Trophoblast cell (in vitro differentiated cells and primary cell): ENCODE data around the gene EHMT1.
"Not testable (repeated sequence)": the region's sequence is repeated elsewhere in the genome, so short reads cannot be mapped to it uniquely, and the experiment has no call there.

Experiments
- DNase-seq, 2 donors: peaks; one replicate each; pipeline ENCODE4 v3.0.0-alpha.2; 2016
- H2AFZ ChIP-seq: 2 replicates; pipeline ENCODE4 v1.6.1; 2013; ENCODE audit warnings: low read length, moderate library complexity, mild to moderate bottlenecking; ENCODE audit not compliant: insufficient read depth, poor library complexity
- H2AK5ac ChIP-seq: 2 replicates; pipeline ENCODE4 v1.6.1; 2013; ENCODE audit warnings: mild to moderate bottlenecking, low read length
- H2BK120ac ChIP-seq: 2 replicates; pipeline ENCODE4 v1.6.1; 2013; ENCODE audit warnings: low read length, mild to moderate bottlenecking, moderate library complexity; ENCODE audit not compliant: insufficient read depth, poor library complexity
- H2BK12ac ChIP-seq: 2 replicates; pipeline ENCODE4 v1.6.1; 2013; ENCODE audit warnings: mild to moderate bottlenecking, low read length, moderate library complexity
- H2BK5ac ChIP-seq: 2 replicates; pipeline ENCODE4 v1.6.1; 2013; ENCODE audit warnings: low read length, low read depth, moderate library complexity, mild to moderate bottlenecking; ENCODE audit not compliant: poor library complexity
- H3K14ac ChIP-seq: 2 replicates; pipeline ENCODE4 v1.6.1; 2013; ENCODE audit warnings: mild to moderate bottlenecking, low read length
- H3K18ac ChIP-seq: 2 replicates; pipeline ENCODE4 v1.6.1; 2013; ENCODE audit warnings: mild to moderate bottlenecking, low read length
- H3K23ac ChIP-seq: 2 replicates; pipeline ENCODE4 v1.6.1; 2013; ENCODE audit warnings: low read length
- H3K27ac ChIP-seq: 2 replicates; pipeline ENCODE4 v1.5.1; 2013; ENCODE audit warnings: low read depth, mild to moderate bottlenecking, inconsistent platforms, low read length, moderate library complexity
- H3K27me3 ChIP-seq: 2 replicates; pipeline ENCODE4 v1.6.1; 2013; ENCODE audit warnings: inconsistent platforms, mild to moderate bottlenecking, low read length, moderate library complexity; ENCODE audit not compliant: insufficient read depth
- H3K36me3 ChIP-seq, 2 experiments: 1 replicate in 1 of 2; 2 replicates in 1 of 2; pipeline ENCODE4 v1.6.1; 2013; ENCODE audit warnings: low read length in 2 of 2, mild to moderate bottlenecking in 2 of 2, moderate library complexity in 1 of 2; ENCODE audit not compliant: insufficient read depth in 2 of 2, control insufficient read depth in 1 of 2
- H3K4ac ChIP-seq: 2 replicates; pipeline ENCODE4 v1.6.1; 2013; ENCODE audit warnings: low read depth, mild to moderate bottlenecking, low read length, moderate library complexity
- H3K4me1 ChIP-seq, 2 experiments: 1 replicate in 1 of 2; 2 replicates in 1 of 2; pipeline ENCODE4 v1.6.1; 2013; ENCODE audit warnings: low read length in 2 of 2, mild to moderate bottlenecking in 2 of 2, moderate library complexity in 1 of 2; ENCODE audit not compliant: insufficient read depth in 2 of 2, control insufficient read depth in 1 of 2
- H3K4me2 ChIP-seq: 2 replicates; pipeline ENCODE4 v1.6.1; 2013; ENCODE audit warnings: inconsistent platforms, mild to moderate bottlenecking, low read length, moderate library complexity
- H3K4me3 ChIP-seq: 2 replicates; pipeline ENCODE4 v1.5.1; 2013; ENCODE audit warnings: mild to moderate bottlenecking, low read depth, low read length, inconsistent platforms
- H3K79me1 ChIP-seq: one replicate; pipeline ENCODE4 v1.6.1; 2013; ENCODE audit warnings: low read length
- H3K79me2 ChIP-seq: 2 replicates; pipeline ENCODE4 v1.6.1; 2013; ENCODE audit warnings: low read length, mild to moderate bottlenecking; ENCODE audit not compliant: control insufficient read depth, insufficient read depth, poor library complexity
- H3K9ac ChIP-seq: 2 replicates; pipeline ENCODE4 v1.6.1; 2013; ENCODE audit warnings: mild to moderate bottlenecking, low read length
- H3K9me3 ChIP-seq: 2 replicates; pipeline ENCODE4 v1.6.1; 2013; ENCODE audit warnings: low read depth, mild to moderate bottlenecking, control low read depth, inconsistent platforms, low read length; ENCODE audit not compliant: insufficient read depth
- H4K12ac ChIP-seq: 2 replicates; pipeline ENCODE4 v1.6.1; 2013; ENCODE audit warnings: low read depth, mild to moderate bottlenecking, low read length, moderate library complexity
- H4K8ac ChIP-seq: 2 replicates; pipeline ENCODE4 v1.6.1; 2013; ENCODE audit warnings: low read depth, mild to moderate bottlenecking, low read length, moderate library complexity
- H4K91ac ChIP-seq: one replicate; pipeline ENCODE4 v1.6.1; 2013; ENCODE audit warnings: low read depth, mild to moderate bottlenecking, low read length, moderate library complexity
- WGBS: extraction: QIAGEN DNeasy Blood & Tissue Kit; methylation state at CpG from one replicate; pipeline ENCODE4 v1.1.7; 2013; ENCODE audit warnings: missing lambda C conversion rate; ENCODE audit not compliant: insufficient read length, insufficient coverage; ENCODE audit errors: extremely low coverage; 5-methylcytosine and 5-hydroxymethylcytosine counted together

Gene EHMT1

DNA sequence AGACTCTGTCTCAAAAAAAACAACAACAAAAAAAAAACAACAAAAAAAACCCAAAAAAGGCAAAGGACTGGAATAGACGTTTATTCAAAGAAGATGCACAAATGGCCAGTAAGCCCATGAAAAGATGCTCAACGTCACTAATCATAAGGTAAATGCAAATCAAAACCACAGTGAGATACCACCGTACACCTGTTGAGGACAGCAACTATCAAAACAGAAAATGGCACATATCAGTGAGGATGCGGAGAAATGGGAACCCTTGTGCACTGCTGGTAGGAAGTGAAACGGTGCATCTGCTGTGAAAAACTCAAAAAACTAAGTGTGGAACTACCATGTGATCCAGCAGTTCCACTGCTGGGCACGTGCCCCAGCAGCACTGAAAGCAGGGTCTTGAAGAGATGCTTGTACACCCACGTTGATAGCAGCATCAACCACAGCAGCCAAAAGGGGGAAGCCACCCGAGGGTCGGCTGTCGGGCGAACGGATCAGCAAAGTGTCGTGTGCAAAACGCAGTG lies 119.4 kb downstream of the EHMT1 start:
- not testable (repeated sequence) for H2BK12ac ChIP-seq, H3K9me3 ChIP-seq, H3K18ac ChIP-seq, H2BK120ac ChIP-seq, H4K91ac ChIP-seq, H3K27me3 ChIP-seq, H3K79me2 ChIP-seq, DNase-seq, H3K79me1 ChIP-seq, H4K12ac ChIP-seq, H2AFZ ChIP-seq, H3K4ac ChIP-seq, H3K23ac ChIP-seq, H2BK5ac ChIP-seq, H3K4me3 ChIP-seq, H2AK5ac ChIP-seq, H3K9ac ChIP-seq, H3K14ac ChIP-seq, H3K4me2 ChIP-seq, H4K8ac ChIP-seq, H3K27ac ChIP-seq, H3K4me1 ChIP-seq
- H3K36me3 ChIP-seq = peaks cover 12 to 17% of the 10 kb centered on the region in 2 experiments
- no CpG with 5 or more reads among the region's 14 CpGs for WGBS

DNA sequence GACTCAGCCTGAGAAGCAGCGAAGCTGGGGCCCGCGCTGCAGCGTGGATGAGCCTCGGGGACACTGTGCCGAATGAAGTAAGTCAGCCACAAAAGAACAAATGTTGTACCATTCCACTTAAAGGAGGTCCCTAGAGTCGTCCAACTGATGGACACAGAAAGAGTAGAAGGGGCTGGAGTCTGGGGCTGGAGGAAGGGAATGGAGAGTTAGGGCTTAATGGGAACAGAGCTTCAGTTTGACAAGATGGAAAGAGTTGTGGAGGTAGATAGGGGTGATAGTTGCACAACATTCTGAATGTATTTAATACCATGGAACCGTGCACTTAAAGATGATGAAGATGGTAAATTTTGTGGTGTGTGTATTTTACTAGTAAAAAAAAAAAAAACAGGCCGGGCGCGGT lies 119.9 kb downstream of the EHMT1 start:
- H3K4me1 ChIP-seq = peaks cover 0 to 3% of the 10 kb centered on the region in 2 experiments
- no peak overlapping the region for H2AK5ac ChIP-seq
- no peak overlapping the region for H3K23ac ChIP-seq
- peaks cover 16 to 19% of the 10 kb centered on the region in 2 experiments for H3K36me3 ChIP-seq
- H4K8ac ChIP-seq = no peak overlapping the region
- no peaks in the 10 kb centered on the region for H3K79me2 ChIP-seq
- no peak overlapping the region for H2AFZ ChIP-seq
- no peak overlapping the region for H3K27ac ChIP-seq
- H3K18ac ChIP-seq = no peak overlapping the region
- H3K79me1 ChIP-seq = no peaks in the 10 kb centered on the region
- no peak overlapping the region for H3K4me3 ChIP-seq
- no peak overlapping the region for H4K91ac ChIP-seq
- H3K4me2 ChIP-seq = no peak overlapping the region
- H4K12ac ChIP-seq = no peak overlapping the region
- no peak overlapping the region for H3K9ac ChIP-seq
- H3K27me3 ChIP-seq = no peaks in the 10 kb centered on the region
- H3K14ac ChIP-seq = no peak overlapping the region
- whole genome bisulfite sequencing = no CpG with 5 or more reads among the region's 11 CpGs
- H2BK12ac ChIP-seq = no peak overlapping the region
- no peak overlapping the region for H2BK5ac ChIP-seq
- no peak overlapping the region for H2BK120ac ChIP-seq
- H3K9me3 ChIP-seq = no peaks in the 10 kb centered on the region
- DNase-seq = no peak
- H3K4ac ChIP-seq = no peak overlapping the region

DNA sequence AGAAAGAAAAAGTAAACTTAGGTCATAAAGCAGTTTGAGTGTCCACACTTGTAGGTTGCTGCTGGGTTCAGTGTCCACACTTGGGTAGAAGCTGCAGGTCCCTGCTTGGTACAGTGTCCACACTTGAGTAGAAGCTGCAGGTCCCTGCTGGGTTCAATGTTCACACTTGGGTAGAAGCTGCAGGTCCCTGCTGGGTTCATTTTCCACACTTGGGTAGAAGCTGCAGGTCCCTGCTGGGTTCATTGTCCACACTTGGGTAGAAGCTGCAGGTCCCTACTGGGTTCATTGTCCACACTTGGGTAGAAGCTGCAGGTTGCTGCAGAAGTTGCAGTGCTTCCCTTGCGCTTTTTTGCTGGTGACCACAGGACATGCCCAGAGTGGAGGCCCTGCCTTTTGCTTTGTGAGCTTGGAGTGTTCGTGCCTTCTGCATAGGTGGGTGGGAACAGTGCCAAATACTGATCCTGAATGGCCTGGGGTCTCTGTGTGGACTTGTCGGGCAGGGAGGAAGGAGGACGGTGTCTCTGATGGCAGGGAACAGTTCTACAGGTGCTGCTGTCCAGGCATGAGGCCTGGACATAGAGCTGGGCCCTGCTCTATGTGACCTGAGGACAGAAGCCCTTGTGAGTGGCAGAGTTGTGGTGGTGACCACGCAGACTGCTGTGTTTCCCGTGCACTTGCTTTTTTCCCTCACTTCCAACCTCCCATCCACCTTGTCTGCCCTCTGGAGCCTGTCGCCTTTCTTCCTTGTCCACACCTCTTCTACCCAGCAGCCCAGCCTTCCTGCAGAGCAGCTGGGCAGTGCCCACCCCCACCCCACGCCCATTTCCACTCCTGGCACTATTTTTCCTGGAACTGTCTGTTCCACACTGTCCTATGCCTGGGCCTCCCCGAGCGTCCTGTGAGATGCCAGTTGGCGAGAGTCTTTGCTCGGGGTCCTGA lies 120.8 kb downstream of the EHMT1 start:
- no peaks in the 10 kb centered on the region for H3K27me3 ChIP-seq

DNA sequence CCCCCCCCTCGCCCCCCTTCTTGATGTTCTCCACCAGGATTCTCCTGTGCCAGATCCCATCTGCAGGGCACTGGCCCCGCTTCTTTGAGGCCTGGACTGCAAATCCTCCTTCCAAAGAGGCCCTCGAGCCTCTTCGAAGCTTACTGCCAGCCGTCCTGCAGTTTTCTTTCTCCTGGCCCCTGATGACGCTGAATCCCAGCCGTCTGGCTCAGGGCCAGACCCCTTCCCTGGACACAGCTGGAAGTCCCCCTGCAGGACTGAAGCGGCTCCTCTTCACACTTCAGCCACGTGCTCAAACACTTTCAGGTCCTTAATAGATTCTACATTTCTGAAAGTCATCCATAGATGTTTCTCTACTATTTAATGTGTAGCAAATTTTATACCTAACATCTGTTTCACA lies 121.5 kb downstream of the EHMT1 start:
- no peak overlapping the region for H4K91ac ChIP-seq
- no peak overlapping the region for H3K4me3 ChIP-seq
- H3K79me2 ChIP-seq = no peaks in the 10 kb centered on the region
- peaks cover under 1 to 4% of the 10 kb centered on the region in 2 experiments for H3K4me1 ChIP-seq
- H2BK5ac ChIP-seq = no peak overlapping the region
- no peak overlapping the region for H3K9ac ChIP-seq
- no peak overlapping the region for H4K8ac ChIP-seq
- no CpG with 5 or more reads among the region's 9 CpGs for WGBS
- H3K4ac ChIP-seq = no peak overlapping the region
- peaks cover 25 to 27% of the 10 kb centered on the region in 2 experiments for H3K36me3 ChIP-seq
- H3K18ac ChIP-seq = no peak overlapping the region
- no peak overlapping the region for H2AFZ ChIP-seq
- H2BK12ac ChIP-seq = no peak overlapping the region
- H3K23ac ChIP-seq = no peak overlapping the region
- H2BK120ac ChIP-seq = no peak overlapping the region
- H3K4me2 ChIP-seq = no peak overlapping the region
- no peak for DNase-seq
- no peak overlapping the region for H3K14ac ChIP-seq
- H3K9me3 ChIP-seq = no peaks in the 10 kb centered on the region
- no peak overlapping the region for H4K12ac ChIP-seq
- H2AK5ac ChIP-seq = no peak overlapping the region
- H3K27ac ChIP-seq = no peak overlapping the region
- no peaks in the 10 kb centered on the region for H3K79me1 ChIP-seq
- H3K27me3 ChIP-seq = no peaks in the 10 kb centered on the region

More for the DNA sequence above, 120.8 kb downstream of the EHMT1 start:
- Histone ChIP-seq H3K4ac (no peak overlapping the region), H3K18ac (no peak overlapping the region), H2BK12ac (no peak overlapping the region), H2BK120ac (no peak overlapping the region), H3K9ac (no peak overlapping the region), H2AK5ac (no peak overlapping the region), H3K36me3 (peaks cover 24 to 26% of the 10 kb centered on the region in 2 experiments), H2BK5ac (no peak overlapping the region), H3K4me3 (no peak overlapping the region), H3K79me2 (no peaks in the 10 kb centered on the region), H4K91ac (no peak overlapping the region), H3K23ac (no peak overlapping the region), H3K4me1 (peaks cover 0 to 3% of the 10 kb centered on the region in 2 experiments), H3K27ac (no peak overlapping the region), H2AFZ (no peak overlapping the region), H4K8ac (no peak overlapping the region), H3K4me2 (no peak overlapping the region), H3K9me3 (no peaks in the 10 kb centered on the region), H3K14ac (no peak overlapping the region), H4K12ac (no peak overlapping the region), H3K79me1 (no peaks in the 10 kb centered on the region)
- DNase-seq = no peak
- no CpG with 5 or more reads among the region's 12 CpGs for WGBS
